Measurements from ENCODE around the gene TLR1. TPM values are rescaled to one million over a fixed set of nuclear protein-coding genes. Genes with fewer than 3 reads are reported as not detected.
A peak's percentile ranks its signal among the peaks of the same experiment; 100 is the strongest.

The TLR1 gene
- total RNA-seq, 3 donors from 2014 or later (not counting 1 experiment from before 2014, with no cell fraction given) = 25.6 to 51.5 (median 30.0) TPM

DNA sequence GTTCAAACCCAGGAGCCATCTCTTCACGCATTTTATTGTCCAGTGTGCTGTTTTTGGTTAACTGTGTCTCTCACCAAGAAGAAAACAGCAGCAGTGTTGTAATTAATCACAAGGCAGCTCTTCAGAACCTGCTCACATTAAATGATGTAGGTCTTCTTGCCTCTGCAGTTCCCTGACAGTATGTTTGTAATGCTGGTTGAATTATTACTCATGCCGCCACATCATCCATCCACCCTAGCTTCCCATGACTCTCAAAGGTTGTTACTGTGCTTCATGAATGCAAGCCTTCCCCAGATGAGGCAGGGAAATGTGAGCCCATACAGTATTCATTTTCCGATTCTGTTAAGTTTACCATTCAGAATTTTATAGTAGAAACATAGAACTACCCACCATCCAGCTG, 39.2 kb downstream of the TLR1 start:
- H3K27ac ChIP-seq (ENCODE audit: low read length) = no peak overlapping the region
- H3K27me3 ChIP-seq (ENCODE audit: control insufficient read depth, insufficient read depth, low read length) = no peaks in the 10 kb centered on the region
- H3K9me3 Mint-ChIP-seq = no peaks in the 10 kb centered on the region
- H3K4me3 ChIP-seq (ENCODE audit: low read length) = no peak overlapping the region
- TF ChIP-seq, protein P1, sequence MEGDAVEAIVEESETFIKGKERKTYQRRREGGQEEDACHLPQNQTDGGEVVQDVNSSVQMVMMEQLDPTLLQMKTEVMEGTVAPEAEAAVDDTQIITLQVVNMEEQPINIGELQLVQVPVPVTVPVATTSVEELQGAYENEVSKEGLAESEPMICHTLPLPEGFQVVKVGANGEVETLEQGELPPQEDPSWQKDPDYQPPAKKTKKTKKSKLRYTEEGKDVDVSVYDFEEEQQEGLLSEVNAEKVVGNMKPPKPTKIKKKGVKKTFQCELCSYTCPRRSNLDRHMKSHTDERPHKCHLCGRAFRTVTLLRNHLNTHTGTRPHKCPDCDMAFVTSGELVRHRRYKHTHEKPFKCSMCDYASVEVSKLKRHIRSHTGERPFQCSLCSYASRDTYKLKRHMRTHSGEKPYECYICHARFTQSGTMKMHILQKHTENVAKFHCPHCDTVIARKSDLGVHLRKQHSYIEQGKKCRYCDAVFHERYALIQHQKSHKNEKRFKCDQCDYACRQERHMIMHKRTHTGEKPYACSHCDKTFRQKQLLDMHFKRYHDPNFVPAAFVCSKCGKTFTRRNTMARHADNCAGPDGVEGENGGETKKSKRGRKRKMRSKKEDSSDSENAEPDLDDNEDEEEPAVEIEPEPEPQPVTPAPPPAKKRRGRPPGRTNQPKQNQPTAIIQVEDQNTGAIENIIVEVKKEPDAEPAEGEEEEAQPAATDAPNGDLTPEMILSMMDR (IDR thresholded peaks at IDR 0.05) = no peak
- ATAC-seq (no peak), DNase-seq (no peak)
- 98% methylated on average over 3 of the region's 3 CpGs for WGBS (ENCODE audit: insufficient coverage)
- intact Hi-C loops (cut with micrococcal nuclease) = no loop called here
- H3K27ac Mint-ChIP-seq = no peak overlapping the region
- H3K36me3 ChIP-seq (ENCODE audit: control insufficient read depth, insufficient read depth, low read length) = no peaks in the 10 kb centered on the region
- no peak overlapping the region for H3K4me3 Mint-ChIP-seq
- no peaks in the 10 kb centered on the region for H3K36me3 Mint-ChIP-seq
- H3K27me3 Mint-ChIP-seq (ENCODE audit: low read depth in 2 of 2) = peaks cover 0 to 12% of the 10 kb centered on the region in 2 donors
- no peaks in the 10 kb centered on the region for H3K9me3 ChIP-seq (ENCODE audit: control insufficient read depth, insufficient read depth, low read length)
- peaks cover 13 to 15% of the 10 kb centered on the region in 2 donors for H3K4me1 Mint-ChIP-seq
- H3K4me1 ChIP-seq (ENCODE audit: control insufficient read depth, insufficient read depth, low read length) = peaks cover 21% of the 10 kb centered on the region

DNA sequence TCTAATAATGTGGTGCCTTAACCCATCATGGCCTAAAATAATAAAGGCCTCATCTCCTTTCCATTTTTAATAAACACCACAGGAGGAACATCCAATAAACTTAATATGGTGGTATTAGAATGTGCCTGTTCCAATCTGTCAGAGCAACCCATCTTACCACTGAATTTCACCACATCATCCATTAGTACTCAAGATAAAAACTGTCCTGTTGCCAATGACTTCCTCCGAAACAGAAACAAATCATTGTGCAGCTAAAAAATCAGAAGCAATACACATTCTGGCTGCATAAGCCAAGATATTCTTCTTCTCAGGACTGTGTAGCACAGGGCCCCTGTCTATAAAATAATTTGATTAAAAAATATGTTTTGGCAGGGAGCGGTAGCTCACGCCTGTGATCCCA, 40.3 kb downstream of the TLR1 start:
- H3K27me3 Mint-ChIP-seq (ENCODE audit: low read depth in 2 of 2) = peaks cover 0 to 12% of the 10 kb centered on the region in 2 donors
- Histone ChIP-seq H3K4me3 (ENCODE audit: low read length) (no peak overlapping the region), H3K9me3 (ENCODE audit: control insufficient read depth, insufficient read depth, low read length) (no peaks in the 10 kb centered on the region), H3K27me3 (ENCODE audit: control insufficient read depth, insufficient read depth, low read length) (no peaks in the 10 kb centered on the region), H3K4me1 (ENCODE audit: control insufficient read depth, insufficient read depth, low read length) (peaks cover 24% of the 10 kb centered on the region), H3K36me3 (ENCODE audit: control insufficient read depth, insufficient read depth, low read length) (no peaks in the 10 kb centered on the region), H3K27ac (ENCODE audit: low read length) (no peak overlapping the region)
- no peak overlapping the region for H3K27ac Mint-ChIP-seq
- TF ChIP-seq, protein P1 (IDR thresholded peaks at IDR 0.05) = no peak
- peaks cover 15 to 16% of the 10 kb centered on the region in 2 donors for H3K4me1 Mint-ChIP-seq
- no peaks in the 10 kb centered on the region for H3K9me3 Mint-ChIP-seq
- DNase-seq (no peak), ATAC-seq (no peak)
- intact Hi-C loops (cut with micrococcal nuclease) = no loop called here
- WGBS (ENCODE audit: insufficient coverage) = 92% methylated on average over 3 of the region's 3 CpGs
- no peak overlapping the region for H3K4me3 Mint-ChIP-seq
- no peaks in the 10 kb centered on the region for H3K36me3 Mint-ChIP-seq

DNA sequence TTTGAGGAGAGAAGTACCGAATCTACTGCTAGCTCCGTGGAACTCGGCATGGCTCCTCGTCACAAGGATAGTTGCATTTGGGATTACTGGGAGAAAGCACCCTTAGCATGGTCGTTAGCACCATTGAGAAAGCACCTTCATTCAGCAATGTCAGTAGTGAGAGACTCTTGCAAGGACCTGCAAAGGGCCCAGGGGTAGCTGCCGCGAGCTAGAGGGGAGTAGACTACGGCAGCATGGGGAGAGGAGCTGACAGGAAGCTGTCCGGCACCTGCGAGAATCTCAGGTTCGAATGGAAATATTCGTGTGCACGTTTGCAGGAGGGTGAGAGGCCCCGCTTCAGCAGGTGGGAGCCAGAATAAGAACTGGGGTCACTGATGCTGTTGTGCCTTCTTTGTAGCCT, 42.0 kb downstream of the TLR1 start:
- Mint-ChIP-seq H3K36me3 (no peaks in the 10 kb centered on the region), H3K4me1 (peaks cover 15 to 17% of the 10 kb centered on the region in 2 donors), H3K27ac (peak overlapping the region in 1 of 2 donors; percentile 48), H3K27me3 (ENCODE audit: low read depth in 2 of 2) (peaks cover 0 to 7% of the 10 kb centered on the region in 2 donors), H3K4me3 (no peak overlapping the region), H3K9me3 (no peaks in the 10 kb centered on the region)
- ATAC-seq (no peak), DNase-seq (no peak)
- 78% methylated on average over 14 of the region's 14 CpGs for WGBS (ENCODE audit: insufficient coverage)
- H3K27ac ChIP-seq (ENCODE audit: low read length) = peak overlapping the region; percentile 63
- intact Hi-C loops (cut with micrococcal nuclease) = no loop called here
- H3K27me3 ChIP-seq (ENCODE audit: control insufficient read depth, insufficient read depth, low read length) = no peaks in the 10 kb centered on the region
- TF ChIP-seq, protein P1 (IDR thresholded peaks at IDR 0.05) = no peak
- no peak overlapping the region for H3K4me3 ChIP-seq (ENCODE audit: low read length)
- no peaks in the 10 kb centered on the region for H3K36me3 ChIP-seq (ENCODE audit: control insufficient read depth, insufficient read depth, low read length)
- peaks cover 24% of the 10 kb centered on the region for H3K4me1 ChIP-seq (ENCODE audit: control insufficient read depth, insufficient read depth, low read length)
- H3K9me3 ChIP-seq (ENCODE audit: control insufficient read depth, insufficient read depth, low read length) = no peaks in the 10 kb centered on the region

DNA sequence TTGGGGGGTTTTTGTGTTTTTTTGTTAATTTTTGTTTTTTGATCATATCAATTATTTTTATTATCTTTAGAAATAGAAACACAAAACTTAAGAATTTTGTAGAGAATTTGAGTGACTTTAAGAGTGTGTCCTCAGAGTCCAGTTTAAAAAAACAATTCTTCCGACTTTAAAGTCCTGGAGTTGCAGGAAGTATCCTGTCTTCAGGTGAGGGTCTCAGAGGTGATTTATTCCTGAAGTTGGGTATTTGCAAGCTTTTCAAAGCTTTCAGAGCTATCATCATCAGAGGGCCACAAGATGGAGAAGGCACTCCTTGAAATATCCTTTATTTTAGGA, 44.8 kb downstream of the TLR1 start:
- no peak overlapping the region for H3K27ac ChIP-seq (ENCODE audit: low read length)

More for the DNA sequence above, 44.8 kb downstream of the TLR1 start:
- Mint-ChIP-seq H3K4me3 (no peak overlapping the region), H3K27me3 (ENCODE audit: low read depth in 2 of 2) (peaks cover 0 to 7% of the 10 kb centered on the region in 2 donors), H3K9me3 (no peaks in the 10 kb centered on the region), H3K4me1 (peaks cover 15 to 17% of the 10 kb centered on the region in 2 donors), H3K27ac (no peak overlapping the region), H3K36me3 (no peaks in the 10 kb centered on the region)
- DNase-seq (no peak), ATAC-seq (no peak)
- 100% methylated on average over 1 of the region's 1 CpG for WGBS (ENCODE audit: insufficient coverage)
- intact Hi-C loops (cut with micrococcal nuclease) = loop anchor here (1.0 to 2.0 kb wide), 5 partner anchors 24 to 376 kb away; partner anchors contain the start of genes TLR1 and TLR6
- H3K4me3 ChIP-seq (ENCODE audit: low read length) = no peak overlapping the region
- H3K27me3 ChIP-seq (ENCODE audit: control insufficient read depth, insufficient read depth, low read length) = no peaks in the 10 kb centered on the region
- H3K9me3 ChIP-seq (ENCODE audit: control insufficient read depth, insufficient read depth, low read length) = no peaks in the 10 kb centered on the region
- peaks cover 24% of the 10 kb centered on the region for H3K4me1 ChIP-seq (ENCODE audit: control insufficient read depth, insufficient read depth, low read length)
- no peaks in the 10 kb centered on the region for H3K36me3 ChIP-seq (ENCODE audit: control insufficient read depth, insufficient read depth, low read length)
- TF ChIP-seq, protein P1 (IDR thresholded peaks at IDR 0.05) = peak; percentile 55

Measured in natural killer cell (primary cell).